HK-2 (cell line): ENCODE data around the gene C6orf89.
"Not testable (repeated sequence)": the region's sequence is repeated elsewhere in the genome, so short reads cannot be mapped to it uniquely, and the experiment has no call there.

Experiments used
- DNase-seq: peaks from one replicate; pipeline ENCODE4 v3.0.0-alpha.2; 2018; ENCODE audit not compliant: unreplicated experiment

C6orf89 gene

GRCh38 chr6:36947570-36948351 is 62.0 kb downstream of the C6orf89 start:
- no peak for DNase-seq

DNA sequence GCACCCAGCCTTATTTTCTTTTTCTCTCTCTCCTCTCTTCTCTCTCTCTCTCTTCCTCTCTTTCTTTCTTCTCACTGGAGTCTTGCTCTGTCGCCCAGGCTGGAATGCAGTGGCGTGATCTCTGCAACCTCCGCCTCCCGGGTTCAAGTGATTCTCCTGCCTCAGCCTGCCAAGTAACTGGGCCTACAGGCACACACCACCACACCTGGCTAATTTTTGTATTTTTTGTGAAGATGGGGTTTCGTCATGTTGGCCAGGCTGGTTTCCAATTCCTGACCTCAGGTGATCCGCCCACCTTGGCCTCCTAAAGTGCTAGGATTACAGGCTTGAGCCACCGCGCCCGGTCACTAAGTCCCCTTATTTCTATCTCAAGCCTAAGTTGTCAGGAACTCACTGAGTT is 63.3 kb downstream of the C6orf89 start:
- not testable (repeated sequence) for DNase-seq

DNA sequence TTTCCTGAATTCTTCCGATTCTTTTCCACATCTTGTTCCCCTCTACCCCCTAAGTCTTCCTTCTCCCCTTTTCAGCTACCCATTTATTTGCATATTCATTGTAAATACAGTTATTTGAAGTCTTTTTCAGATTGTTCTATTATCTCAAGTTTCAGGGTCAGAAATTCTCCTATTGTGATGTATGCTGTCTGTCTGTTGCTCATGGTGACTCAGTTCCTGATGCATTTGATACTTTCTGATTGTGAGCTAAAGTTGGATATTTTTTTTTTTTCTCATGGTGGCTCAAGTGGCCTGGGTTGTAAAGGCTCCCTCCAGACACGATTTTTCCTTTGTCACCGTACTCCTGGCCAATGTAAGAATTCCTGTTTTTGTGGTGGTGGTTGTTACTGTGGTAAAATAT is 63.9 kb downstream of the C6orf89 start:
- DNase-seq, result no peak

GRCh38 chr6:36953931-36954261 is 68.1 kb downstream of the C6orf89 start:
- no peak for DNase-seq

DNA sequence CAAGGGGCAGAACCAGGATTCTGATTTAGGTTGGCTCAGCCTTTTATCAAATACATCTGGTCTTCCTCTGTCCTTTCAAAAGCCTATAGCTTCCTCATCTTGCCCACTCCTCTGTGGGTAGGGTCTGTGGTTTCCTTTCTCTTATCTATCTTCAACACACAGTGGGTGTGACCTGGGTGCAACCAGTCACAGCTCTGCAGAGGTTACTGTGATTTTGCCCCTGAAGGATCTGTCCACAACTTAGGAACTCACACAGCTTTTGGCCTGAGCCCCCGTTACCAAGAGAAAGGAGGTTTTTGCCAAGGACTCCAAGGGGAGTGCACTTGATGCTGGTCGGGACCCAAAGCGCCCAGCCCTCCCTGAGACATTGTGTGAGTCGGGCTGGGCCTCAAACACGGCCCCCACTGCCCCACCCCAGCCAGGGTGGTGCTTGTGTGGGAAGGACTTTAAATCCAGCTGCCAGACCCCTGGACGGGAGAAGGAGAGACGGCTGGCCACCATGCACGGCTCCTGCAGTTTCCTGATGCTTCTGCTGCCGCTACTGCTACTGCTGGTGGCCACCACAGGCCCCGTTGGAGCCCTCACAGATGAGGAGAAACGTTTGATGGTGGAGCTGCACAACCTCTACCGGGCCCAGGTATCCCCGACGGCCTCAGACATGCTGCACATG is 68.6 kb downstream of the C6orf89 start, which contains the start of gene PI16:
Gene PI16, plus strand, starts transcription at position 477 of the 670 bp plus-strand sequence. Its CDS starts 23 bp downstream, at position 500.
- DNase-seq, result no peak

GRCh38 chr6:36955136-36955535 is 69.4 kb downstream of the C6orf89 start:
- DNase-seq, result no peak

DNA sequence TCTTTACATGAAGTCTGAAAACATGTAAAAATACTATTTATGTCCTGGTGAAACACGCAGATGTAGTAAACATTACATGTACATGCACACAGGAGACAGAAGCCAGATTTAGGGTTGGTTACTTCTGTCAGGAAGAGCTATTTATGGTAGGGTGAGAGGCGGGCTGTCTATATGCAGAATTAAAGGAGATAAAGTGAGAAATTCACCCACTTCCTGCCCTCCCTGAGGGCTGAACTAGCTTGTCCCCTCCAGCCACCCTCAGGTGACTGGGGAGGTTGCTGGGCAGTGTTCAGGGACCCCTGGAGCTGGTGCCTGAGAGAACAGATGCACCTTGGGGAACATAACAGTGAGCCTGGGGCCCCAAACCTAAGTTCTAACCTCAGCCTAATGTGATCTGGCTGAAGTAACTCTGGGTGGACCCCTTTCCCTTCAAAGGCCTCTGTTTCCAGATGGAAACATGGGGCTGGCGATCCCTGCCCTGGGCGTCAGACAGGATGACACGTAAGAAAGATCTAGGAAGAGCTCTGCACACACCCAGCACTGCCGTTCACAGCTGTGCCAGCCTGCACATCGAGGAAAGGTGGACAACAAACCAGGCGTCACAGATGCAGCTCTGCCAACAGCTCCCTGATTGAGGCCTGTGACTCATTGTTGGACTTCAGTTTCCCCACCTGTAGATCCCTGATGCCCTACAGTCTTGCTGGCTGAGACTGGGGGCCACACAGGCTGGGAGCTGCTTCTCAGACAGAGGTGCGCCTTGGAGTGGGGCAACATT is 70.1 kb downstream of the C6orf89 start:
- no peak for DNase-seq

DNA sequence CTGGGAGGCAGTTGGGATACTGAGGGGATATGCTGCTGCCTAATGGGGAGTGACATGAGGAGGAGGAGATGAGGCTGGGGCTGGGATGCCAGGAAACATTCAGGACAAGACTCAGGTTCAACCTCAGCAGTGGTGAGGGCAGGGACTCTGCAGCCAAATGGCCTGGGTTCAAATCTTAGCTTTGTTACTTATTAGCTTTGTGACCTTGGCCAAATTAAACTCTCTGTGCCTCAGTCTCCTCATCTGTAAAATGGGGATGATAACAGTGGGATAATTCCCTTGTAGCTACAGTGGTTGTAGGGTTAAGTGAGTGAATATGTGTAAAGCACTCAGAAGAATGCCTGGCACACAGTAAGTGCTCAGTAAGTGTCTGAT is 70.7 kb downstream of the C6orf89 start:
- DNase-seq, result no peak

- no peak for DNase-seq
Measured at GRCh38 chr6:36957773-36958271, 72.1 kb downstream of the C6orf89 start.

DNA sequence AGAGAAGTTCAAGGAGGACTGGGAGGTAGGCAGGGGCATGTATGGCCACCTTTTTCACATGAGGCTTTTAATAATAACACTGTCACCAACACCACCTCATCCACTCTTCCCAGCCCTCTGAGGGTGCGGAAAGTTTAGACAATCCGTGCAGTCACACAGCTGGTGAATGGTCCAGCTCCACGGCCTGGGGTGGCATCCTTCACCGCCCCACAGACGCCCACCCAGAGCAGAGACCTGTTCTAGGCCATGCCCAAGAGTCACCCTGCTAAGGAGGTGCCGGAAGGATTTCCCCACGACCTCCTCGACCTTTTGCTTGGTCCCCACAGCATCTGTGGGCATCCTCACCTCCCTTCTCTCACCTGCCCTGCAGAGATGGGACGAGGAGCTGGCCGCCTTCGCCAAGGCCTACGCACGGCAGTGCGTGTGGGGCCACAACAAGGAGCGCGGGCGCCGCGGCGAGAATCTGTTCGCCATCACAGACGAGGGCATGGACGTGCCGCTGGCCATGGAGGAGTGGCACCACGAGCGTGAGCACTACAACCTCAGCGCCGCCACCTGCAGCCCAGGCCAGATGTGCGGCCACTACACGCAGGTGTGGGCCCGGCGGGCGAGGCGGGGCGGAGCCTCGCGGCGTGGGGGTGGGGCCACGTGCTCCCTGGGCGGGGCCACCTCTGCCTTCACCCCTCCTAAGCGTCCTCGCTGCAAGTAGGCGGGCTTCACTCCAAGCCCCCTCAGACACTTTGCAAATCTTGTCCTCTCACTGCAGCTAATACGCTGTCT is 73.2 kb downstream of the C6orf89 start:
- DNase-seq, result no peak

GRCh38 chr6:36959555-36960250 is 74.0 kb downstream of the C6orf89 start:
- DNase-seq, result no peak

GRCh38 chr6:36961441-36962435 is 76.0 kb downstream of the C6orf89 start:
- no peak for DNase-seq

DNA sequence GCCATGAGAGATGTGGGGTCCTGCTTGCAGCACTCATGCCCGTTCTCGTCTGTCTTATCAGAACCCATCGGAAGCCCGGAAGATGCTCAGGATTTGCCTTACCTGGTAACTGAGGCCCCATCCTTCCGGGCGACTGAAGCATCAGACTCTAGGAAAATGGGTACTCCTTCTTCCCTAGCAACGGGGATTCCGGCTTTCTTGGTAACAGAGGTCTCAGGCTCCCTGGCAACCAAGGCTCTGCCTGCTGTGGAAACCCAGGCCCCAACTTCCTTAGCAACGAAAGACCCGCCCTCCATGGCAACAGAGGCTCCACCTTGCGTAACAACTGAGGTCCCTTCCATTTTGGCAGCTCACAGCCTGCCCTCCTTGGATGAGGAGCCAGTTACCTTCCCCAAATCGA is 77.1 kb downstream of the C6orf89 start:
- DNase-seq, result no peak

DNA sequence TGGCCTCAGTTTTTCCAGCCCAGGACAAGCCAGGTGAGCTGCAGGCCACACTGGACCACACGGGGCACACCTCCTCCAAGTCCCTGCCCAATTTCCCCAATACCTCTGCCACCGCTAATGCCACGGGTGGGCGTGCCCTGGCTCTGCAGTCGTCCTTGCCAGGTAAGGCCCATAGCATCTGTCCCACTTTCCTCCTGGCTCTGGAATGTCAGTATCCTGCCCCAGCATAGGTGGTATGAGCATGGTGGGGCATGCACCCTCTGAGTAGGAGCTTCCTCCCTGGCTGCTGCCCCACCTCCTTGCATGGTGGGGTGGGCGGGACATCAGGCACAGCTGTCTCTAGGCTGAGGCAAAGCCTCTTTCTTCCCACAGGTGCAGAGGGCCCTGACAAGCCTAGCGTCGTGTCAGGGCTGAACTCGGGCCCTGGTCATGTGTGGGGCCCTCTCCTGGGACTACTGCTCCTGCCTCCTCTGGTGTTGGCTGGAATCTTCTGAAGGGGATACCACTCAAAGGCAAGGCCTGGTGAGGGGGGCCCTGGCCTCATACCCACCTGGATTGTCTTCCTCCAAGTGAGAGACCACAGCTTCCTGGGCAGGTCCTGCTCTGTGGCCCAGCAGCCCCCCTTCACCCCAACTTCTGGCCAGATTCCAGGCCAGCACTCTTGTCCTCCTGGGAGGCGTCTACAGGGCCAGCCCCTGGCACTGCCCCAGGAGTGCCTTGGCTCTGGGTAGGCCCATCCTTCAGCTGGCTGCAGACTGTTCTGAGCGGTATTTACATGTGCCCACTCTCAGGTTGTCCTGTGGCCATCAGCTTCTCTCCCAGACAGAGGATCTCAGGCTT is 77.9 kb downstream of the C6orf89 start:
- no peak for DNase-seq

- DNase-seq, result no peak
Measured at GRCh38 chr6:36964349-36964748, 78.6 kb downstream of the C6orf89 start.

- no peak for DNase-seq
Measured at GRCh38 chr6:36964908-36965307, 79.2 kb downstream of the C6orf89 start.

- no peak for DNase-seq
Measured at GRCh38 chr6:36967301-36967700, 81.5 kb downstream of the C6orf89 start.

DNA sequence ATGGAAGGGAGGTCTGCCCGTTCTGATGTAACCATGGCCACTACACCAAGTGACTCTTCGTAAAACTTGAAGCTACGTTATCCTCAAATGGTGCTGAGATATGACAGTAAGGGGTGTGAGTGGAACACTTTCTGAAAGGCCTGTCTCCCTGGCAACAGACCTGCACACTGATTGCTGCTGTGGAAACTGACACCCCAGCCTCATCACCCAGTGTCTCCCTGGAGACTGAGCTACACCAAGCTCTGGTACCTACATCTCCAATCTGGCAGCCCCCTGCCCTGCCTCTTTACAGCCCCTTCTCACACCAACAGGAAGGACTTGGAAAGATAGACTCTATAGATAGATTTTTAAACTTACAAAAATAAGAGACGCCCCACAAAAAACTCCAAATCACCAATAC is 82.0 kb downstream of the C6orf89 start:
- DNase-seq, result no peak
